K562 (cell line): ENCODE data around the gene CEP85L. TPM values are rescaled to one million over a fixed set of nuclear protein-coding genes. Genes with fewer than 3 reads are reported as not detected.
A peak's percentile ranks its signal among the peaks of the same experiment; 100 is the strongest.

Experiments
- ATAC-seq: fragments of 200-7000 bp; cut with Tn5 transposase; 3 replicates; pipeline ENCODE4 v1.9.1; 2020; ENCODE audit warnings: moderate library complexity
- BruUV-seq: library from RNA; stranded (reverse); fragments of 400-500 nt; replicated peaks from 2 replicates; lab custom pipeline; 2021; lab: Mats Ljungman, UMichigan
- CTCF ChIA-PET: fragments of 300-600 bp; formaldehyde crosslinking; extraction: SDS; loops from one replicate; lab custom pipeline; 2021; ENCODE audit warnings: low intra/inter-chr PET ratio; lab: Yijun Ruan, JAX
- POLR2A ChIA-PET: fragments of 300-600, 350-650 bp; sonication (Branson Sonifier 250); formaldehyde crosslinking; extraction: SDS; loops from one replicate; lab custom pipeline; 2021; ENCODE audit warnings: antibody characterized with exemption, inconsistent platforms; lab: Yijun Ruan, JAX
- DNase-seq, 4 experiments: peaks; one replicate each; pipeline versions ENCODE4 v3.0.0 to v3.0.0-alpha.2; 2011 to 2018; ENCODE audit warnings: low spot score in 3 of 4, mixed read lengths in 3 of 4; ENCODE audit errors: extremely low read depth in 1 of 4
- FAIRE-seq: peaks from 2 replicates; lab custom pipeline; 2011; peaks lifted over from hg19 to GRCh38; lab: Jason Lieb, UNC
- H2AFZ ChIP-seq: 2 replicates; pipeline ENCODE4 v1.6.0; 2011; ENCODE audit warnings: low read depth, low read length, control low read depth, inconsistent platforms
- H3K27ac ChIP-seq: fragments of 200-600 bp; 3 replicates; pipeline ENCODE4 v1.8.0; 2011; ENCODE audit warnings: low read depth, mild to moderate bottlenecking, control low read depth, inconsistent platforms, low read length, moderate library complexity, mixed read lengths; ENCODE audit errors: extremely low read depth
- H3K27me3 ChIP-seq, 2 experiments: fragments of 300-600 bp in 1 of 2; 2 replicates in 1 of 2; 3 replicates in 1 of 2; pipeline versions ENCODE4 v1.6.0 to v1.8.0; 2011; ENCODE audit warnings: inconsistent platforms in 2 of 2, low read length in 2 of 2, mild to moderate bottlenecking in 1 of 2, mixed read lengths in 1 of 2, moderate library complexity in 1 of 2; ENCODE audit not compliant: control insufficient read depth in 2 of 2, insufficient read depth in 2 of 2
- H3K36me3 ChIP-seq: fragments of 300-600 bp; 3 replicates; pipeline ENCODE4 v1.8.0; 2011; ENCODE audit warnings: mild to moderate bottlenecking, low read length, inconsistent platforms; ENCODE audit not compliant: control insufficient read depth, insufficient read depth
- H3K4me1 ChIP-seq, 2 experiments: fragments of 200-600 bp in 1 of 2; replicated peaks in 1 of 2; 2 replicates in 1 of 2; 3 replicates in 1 of 2; pipeline versions ENCODE4 v1.5.1 to v1.8.0; 2011; ENCODE audit warnings: inconsistent platforms in 2 of 2, low read length in 2 of 2, mild to moderate bottlenecking in 1 of 2, mixed read lengths in 1 of 2, moderate library complexity in 1 of 2; ENCODE audit not compliant: control insufficient read depth in 2 of 2, insufficient read depth in 2 of 2
- H3K4me2 ChIP-seq: 2 replicates; pipeline ENCODE4 v1.6.1; 2011; ENCODE audit warnings: low read length, control low read depth, inconsistent platforms, mixed read lengths; ENCODE audit not compliant: insufficient read depth
- H3K4me3 ChIP-seq: fragments of 200-600 bp; sonication (generic), shearing (Covaris generic); 2 replicates; pipeline ENCODE4 v1.5.1; 2016; ENCODE audit warnings: control low read depth, inconsistent platforms
- H3K79me2 ChIP-seq: fragments of 200-600 bp; 3 replicates; pipeline ENCODE4 v1.8.0; 2011; ENCODE audit warnings: low read length, inconsistent platforms; ENCODE audit not compliant: control insufficient read depth, insufficient read depth
- H3K9ac ChIP-seq, 2 experiments: 2 replicates each; pipeline versions ENCODE4 v1.6.0 to v1.6.1; 2011; ENCODE audit warnings: low read depth in 2 of 2, low read length in 2 of 2, control low read depth in 1 of 2, inconsistent platforms in 1 of 2, mild to moderate bottlenecking in 1 of 2, mixed read lengths in 1 of 2; ENCODE audit not compliant: insufficient read depth in 1 of 2
- H3K9me1 ChIP-seq: one replicate; pipeline ENCODE4 v1.6.0; 2011; ENCODE audit warnings: inconsistent platforms, mild to moderate bottlenecking, low read length, moderate library complexity; ENCODE audit not compliant: control insufficient read depth, insufficient read depth
- H3K9me3 ChIP-seq: replicated peaks from 2 replicates; pipeline ENCODE4 v1.5.1; 2011; ENCODE audit warnings: low read depth, low read length, inconsistent platforms; ENCODE audit not compliant: control insufficient read depth, insufficient read depth
- H4K20me1 ChIP-seq: replicated peaks from 2 replicates; pipeline ENCODE4 v1.6.1; 2011; ENCODE audit warnings: low read length, inconsistent platforms, mixed read lengths; ENCODE audit not compliant: control insufficient read depth, insufficient read depth
- ADNP ChIP-seq: fragments of 200-800 bp; sonication (Bioruptor generic); IDR thresholded peaks from 2 replicates; pipeline ENCODE4 v1.6.1; 2016; ENCODE audit warnings: missing genetic modification characterization, missing compliant biosample characterization
- ESRRA ChIP-seq: fragments of 450-650 bp; IDR thresholded peaks from 2 replicates; pipeline ENCODE4 v1.6.1; 2014; ENCODE audit warnings: low read depth, mild to moderate bottlenecking, moderate library complexity, borderline replicate concordance
- GATA2 ChIP-seq: sonication (generic); formaldehyde crosslinking; IDR thresholded peaks from 2 replicates; pipeline ENCODE4 v1.4.0; 2020; ENCODE audit warnings: mild to moderate bottlenecking, missing genetic modification reagents
- JUND ChIP-seq, 2 experiments: IDR thresholded peaks; 2 replicates in 1 of 2; 3 replicates in 1 of 2; pipeline ENCODE4 v1.6.1; 2011; ENCODE audit warnings: borderline replicate concordance in 2 of 2, low read depth in 2 of 2, low read length in 2 of 2, improper control_type of control experiment in 1 of 2, missing biosample characterization in 1 of 2, missing genetic modification characterization in 1 of 2, missing genetic modification reagents in 1 of 2
- NFIC ChIP-seq: fragments of 450-650 bp; IDR thresholded peaks from 2 replicates; pipeline ENCODE4 v1.6.1; 2017; ENCODE audit warnings: mild to moderate bottlenecking, inconsistent platforms
- PCBP2 ChIP-seq: fragments of 200-400 bp; formaldehyde crosslinking; IDR thresholded peaks from 2 replicates; pipeline ENCODE4 v1.6.1; 2018; ENCODE audit warnings: low read length, low read depth, mild to moderate bottlenecking, moderate library complexity; ENCODE audit not compliant: poor library complexity, severe bottlenecking
- SREBF1 ChIP-seq: fragments of 150-350 bp; IDR thresholded peaks from 2 replicates; pipeline ENCODE4 v1.6.1; 2014; ENCODE audit warnings: antibody characterized with exemption, low read depth, low read length, borderline replicate concordance
- ZNF175 ChIP-seq: fragments of 200-800 bp; sonication (Bioruptor generic); IDR thresholded peaks from 2 replicates; pipeline ENCODE4 v1.6.1; 2016; ENCODE audit warnings: low read depth, mild to moderate bottlenecking, missing genetic modification characterization, missing compliant biosample characterization
- ZNF764 ChIP-seq: fragments of 250-450 bp; sonication (Bioruptor Pico); IDR thresholded peaks from 2 replicates; pipeline ENCODE4 v1.4.0; 2020; ENCODE audit warnings: low read depth, mild to moderate bottlenecking, moderate library complexity
- WGBS: fragments of 100-300 bp; shearing (Covaris generic); methylation state at CpG from one replicate; pipeline ENCODE4 v1.1.6; 2016; ENCODE audit warnings: low coverage, mixed read lengths; ENCODE audit not compliant: insufficient coverage; ENCODE audit errors: missing lambda C conversion rate; 5-methylcytosine and 5-hydroxymethylcytosine counted together
- in situ Hi-C: fragments of 300-500 bp; cut with MboI; formaldehyde crosslinking; loops from 4 replicates; pipeline ENCODE4 v1.15.0; 2018; ENCODE audit warnings: inconsistent platforms, mixed read lengths
- intact Hi-C: fragments of 100-400 bp; cut with micrococcal nuclease; formaldehyde crosslinking; loops from 2 replicates; pipeline ENCODE4 v1.14.2; 2022
- polyA plus RNA-seq, 8 experiments: library from polyadenylated mRNA; depleted of rRNA in 4 of 8; stranded (reverse) in 5 of 8; unstranded in 3 of 8; fragments of >200 nt; fragmentation: Nextera tagmentation in 2 of 8; fragmentation: Illumina TruSeq in 1 of 8; extraction: Ambion mirVana in 2 of 8; extraction: Trizol in 1 of 8; gene quantifications; 2 replicates each; pipeline versions ENCODE4 v1.2.1 to v1.2.3, GENCODE V29; 2011 to 2014; ENCODE audit warnings: inconsistent platforms in 1 of 8, missing spikeins in 1 of 8
- total RNA-seq, 7 experiments: library from RNA; depleted of rRNA in 6 of 7; stranded (reverse); fragments of >200 nt in 6 of 7; fragmentation: Illumina TruSeq in 2 of 7; extraction: Trizol in 2 of 7; gene quantifications; 2 replicates each; pipeline versions ENCODE4 v1.2.1 to v1.2.3, GENCODE V29; 2011 to 2021; ENCODE audit warnings: low replicate concordance in 1 of 7
- TF ChIP-seq, protein P1 (sequence below): sonication (generic); formaldehyde crosslinking; IDR thresholded peaks from 2 replicates; pipeline ENCODE4 v1.8.1; 2022; ENCODE audit warnings: missing genetic modification reagents

Gene CEP85L
- total and polyA plus RNA-seq, 9 of the 15 experiments (the other 6 are each of a cell fraction or from before 2014, with no cell fraction given): 4.5 to 15.8 (median 8.3) TPM

DNA sequence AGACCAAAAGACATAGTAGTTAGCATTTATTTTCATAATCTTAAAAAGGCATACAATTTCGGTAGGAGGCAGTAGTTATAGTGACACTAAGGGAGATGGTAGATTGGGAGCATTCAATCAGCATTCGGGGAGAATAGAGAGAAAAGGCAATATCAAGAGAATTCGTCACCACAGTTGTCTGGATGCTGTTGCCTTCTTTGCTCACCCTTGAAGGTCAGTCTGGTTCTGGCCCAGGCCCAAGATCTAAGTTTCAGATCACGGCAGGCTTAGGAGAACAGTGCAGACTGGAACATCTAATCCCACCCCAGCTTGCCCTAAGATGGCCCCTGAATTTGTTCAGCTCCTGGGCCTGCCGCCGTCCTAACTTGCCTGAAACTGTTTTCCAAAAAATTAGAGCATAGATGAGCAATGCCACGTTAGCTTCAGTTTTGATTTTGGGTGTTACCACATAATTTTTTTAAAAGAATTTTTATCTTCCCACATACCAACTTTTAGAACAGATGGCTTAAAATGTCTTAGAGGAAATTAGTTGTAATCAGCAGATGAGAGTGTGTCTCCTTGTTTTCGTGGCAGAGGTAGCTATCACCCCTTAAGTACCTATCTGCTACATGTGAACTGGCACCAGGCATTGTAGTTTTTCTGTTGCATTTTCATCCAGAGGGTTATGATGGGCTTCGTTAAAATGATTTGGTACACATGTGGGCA, 8.3 kb upstream of the CEP85L start:
- Histone ChIP-seq H3K9me3 (no peaks in the 10 kb centered on the region), H3K27me3 (no peaks in the 10 kb centered on the region), H2AFZ (peak overlapping the region; percentile 5), H3K27ac (no peak overlapping the region), H4K20me1 (no peaks in the 10 kb centered on the region), H3K4me1 (peaks cover 11 to 14% of the 10 kb centered on the region in 2 experiments; a peak in 3 of 5 replicates), H3K4me2 (peak overlapping the region; percentile 9; the same call in 1 of the 2 replicates), H3K36me3 (peaks cover 7% of the 10 kb centered on the region; the same call in 1 of the 3 replicates), H3K4me3 (no peak overlapping the region), H3K9me1 (no peaks in the 10 kb centered on the region), H3K79me2 (no peaks in the 10 kb centered on the region), H3K9ac (peak overlapping the region in 1 of 2 experiments; percentile 3; a peak in 1 of 4 replicates)
- intact Hi-C loops: loop anchor here (10.0 kb wide), 1 partner anchor 235 kb away; the partner anchor contains the start of gene ASF1A
- peak in 2 of 4 experiments; percentile 29 to 53 for DNase-seq
- ATAC-seq: peak; percentile 76
- FAIRE-seq: no peak
- in situ Hi-C loops: no loop called here
- no TSS peak for BruUV-seq
- TF ChIP-seq NFIC (peak; percentile 66), PCBP2 (no peak), ZNF764 (CRISPR knock-in tag) (peak; percentile 82), JUND (IDR thresholded peaks at IDR 0.05; ENCODE audit: borderline replicate concordance, low read depth, low read length) (no peak), JUND (tag; IDR thresholded peaks at IDR 0.05; ENCODE audit: borderline replicate concordance, low read depth, low read length) (0 out of 3 replicates have a peak, but pooled peaks have one; percentile 11), ESRRA (0 out of 2 replicates have a peak, but pooled peaks have one; percentile 54), ADNP (tag) (no peak), SREBF1 (no peak), ZNF175 (CRISPR knock-in tag) (peak; percentile 37; the same call in 1 of the 2 replicates), GATA2 (peak; percentile 26; the same call in 1 of the 2 replicates)
- TF ChIP-seq, protein P1, sequence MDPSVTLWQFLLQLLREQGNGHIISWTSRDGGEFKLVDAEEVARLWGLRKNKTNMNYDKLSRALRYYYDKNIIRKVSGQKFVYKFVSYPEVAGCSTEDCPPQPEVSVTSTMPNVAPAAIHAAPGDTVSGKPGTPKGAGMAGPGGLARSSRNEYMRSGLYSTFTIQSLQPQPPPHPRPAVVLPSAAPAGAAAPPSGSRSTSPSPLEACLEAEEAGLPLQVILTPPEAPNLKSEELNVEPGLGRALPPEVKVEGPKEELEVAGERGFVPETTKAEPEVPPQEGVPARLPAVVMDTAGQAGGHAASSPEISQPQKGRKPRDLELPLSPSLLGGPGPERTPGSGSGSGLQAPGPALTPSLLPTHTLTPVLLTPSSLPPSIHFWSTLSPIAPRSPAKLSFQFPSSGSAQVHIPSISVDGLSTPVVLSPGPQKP (CRISPR knock-in tag): no peak
- POLR2A ChIA-PET: interaction anchor here (1.1 kb wide), 1 partner anchor 9 kb away, joined by 5 read pairs; no protein-coding TSS in a partner anchor
- 27% methylated on average over 9 of the region's 9 CpGs for WGBS
- CTCF ChIA-PET: no interaction called here
